ENCODE data around the gene SUPT3H.

SUPT3H gene

DNA sequence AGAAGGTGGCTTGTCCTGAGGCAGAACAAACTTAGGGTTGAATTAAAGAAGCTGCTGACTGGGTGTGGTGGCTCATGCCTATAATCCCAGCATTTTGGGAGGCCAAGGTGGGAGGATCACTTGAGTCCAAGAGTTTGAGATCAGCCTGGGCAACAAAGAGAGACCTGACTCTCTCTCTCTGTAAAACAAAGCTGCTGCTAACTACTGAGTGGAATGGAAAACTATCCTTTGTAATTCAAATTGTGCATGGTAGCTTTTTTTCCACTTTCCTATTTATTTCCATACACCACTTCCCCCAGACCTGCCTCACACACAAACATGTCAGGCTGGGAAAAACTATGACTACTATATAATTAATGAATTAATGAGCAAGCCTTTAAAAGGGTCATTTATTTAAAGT, 553.2 kb downstream of the SUPT3H start:
- DNase-seq = no peak

DNA sequence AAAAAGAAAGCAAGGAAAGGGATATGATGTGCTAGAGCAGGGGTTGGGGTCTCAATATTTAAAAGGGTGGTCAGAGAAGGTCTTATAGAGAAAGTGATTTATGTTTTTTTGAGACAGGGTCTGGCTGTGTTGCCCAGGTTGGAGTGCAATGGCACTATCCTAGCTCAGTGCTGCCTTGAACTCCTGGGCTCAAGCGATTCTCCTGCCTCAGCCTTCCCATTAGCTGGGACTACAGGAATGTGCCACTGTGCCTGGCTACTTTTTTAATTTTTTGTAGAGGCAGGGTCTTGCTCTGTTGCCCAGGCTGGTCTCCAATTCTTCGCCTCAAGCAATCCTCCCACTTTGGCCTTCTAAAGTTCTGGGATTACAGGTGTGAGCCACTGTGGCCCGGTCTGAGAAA, 557.0 kb downstream of the SUPT3H start:
- no peak for DNase-seq

DNA sequence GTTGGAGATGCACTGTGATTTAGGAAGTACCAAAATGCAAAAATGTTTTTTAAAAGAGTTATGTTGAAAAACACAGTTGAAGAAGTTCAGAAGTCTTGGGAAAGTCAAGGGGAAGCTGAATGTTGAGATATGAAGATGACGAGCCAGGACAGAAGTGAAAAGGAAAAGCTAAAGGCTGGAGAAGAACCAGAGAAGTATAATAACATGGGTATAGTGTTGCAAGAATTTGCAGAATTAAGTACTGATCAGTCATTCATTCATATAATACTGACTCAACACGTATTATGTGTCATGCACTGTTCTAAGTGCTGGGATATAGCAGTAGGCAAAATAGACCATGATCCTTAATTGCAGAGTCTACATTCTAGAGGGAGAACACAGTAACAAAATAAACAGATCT, 557.4 kb downstream of the SUPT3H start:
- no peak for DNase-seq

DNA sequence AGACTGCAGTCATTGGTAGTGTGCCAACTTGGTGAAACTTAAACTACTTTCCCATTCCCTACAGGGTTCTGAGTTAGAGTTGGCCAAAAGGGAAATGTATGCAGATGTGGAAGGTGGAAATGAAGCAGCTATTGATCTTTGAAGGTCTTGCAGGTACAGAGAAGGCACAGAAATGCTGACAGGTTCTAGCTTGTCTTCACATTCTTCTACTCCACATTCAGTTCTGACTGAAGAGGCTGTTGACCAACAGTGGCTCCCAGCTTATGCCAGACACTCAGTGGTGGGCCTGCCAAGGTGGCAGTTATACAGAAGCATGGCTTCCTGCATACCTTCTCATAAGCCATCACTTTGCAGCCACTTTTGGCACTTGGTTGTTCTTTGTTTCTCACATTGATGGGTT, 566.3 kb downstream of the SUPT3H start:
- no peak for DNase-seq

DNA sequence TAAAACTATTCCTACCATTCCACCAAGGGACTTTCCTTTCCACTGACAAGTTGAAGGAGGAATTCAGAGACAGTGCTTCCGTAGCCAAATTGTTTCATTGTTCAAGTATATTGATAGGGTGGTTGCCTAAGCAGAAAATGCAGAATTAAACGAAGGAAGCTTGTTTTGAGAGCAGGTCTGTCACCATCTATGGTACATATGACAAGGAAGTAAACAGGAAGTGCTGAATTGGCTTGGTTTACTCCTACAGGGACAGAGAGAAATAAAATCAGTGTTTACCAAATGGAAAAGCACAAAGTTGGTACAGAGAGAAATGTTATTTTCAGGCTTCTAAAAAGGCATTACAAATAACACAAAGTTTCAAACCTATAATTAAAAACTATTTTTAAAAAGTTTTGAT, 568.5 kb downstream of the SUPT3H start:
- no peak for DNase-seq

DNA sequence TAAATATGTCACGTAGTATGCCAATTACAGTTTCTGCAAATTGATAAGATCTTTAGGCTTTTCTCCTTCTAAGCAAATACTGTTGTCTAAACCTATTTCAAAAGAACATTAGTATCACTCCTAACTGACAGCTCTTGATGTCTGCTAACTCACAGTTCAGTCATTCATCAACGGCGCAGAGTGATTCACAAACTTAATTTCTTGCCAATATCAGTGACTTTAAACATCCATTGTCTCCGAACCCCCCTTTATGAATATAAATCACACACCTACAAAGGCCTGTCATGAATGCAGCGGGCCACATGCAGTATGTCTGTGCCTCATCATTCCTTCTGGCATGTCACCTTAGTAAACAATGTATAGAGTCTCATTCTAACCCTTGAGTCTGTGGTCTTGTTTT, 569.6 kb downstream of the SUPT3H start:
- DNase-seq = no peak

DNA sequence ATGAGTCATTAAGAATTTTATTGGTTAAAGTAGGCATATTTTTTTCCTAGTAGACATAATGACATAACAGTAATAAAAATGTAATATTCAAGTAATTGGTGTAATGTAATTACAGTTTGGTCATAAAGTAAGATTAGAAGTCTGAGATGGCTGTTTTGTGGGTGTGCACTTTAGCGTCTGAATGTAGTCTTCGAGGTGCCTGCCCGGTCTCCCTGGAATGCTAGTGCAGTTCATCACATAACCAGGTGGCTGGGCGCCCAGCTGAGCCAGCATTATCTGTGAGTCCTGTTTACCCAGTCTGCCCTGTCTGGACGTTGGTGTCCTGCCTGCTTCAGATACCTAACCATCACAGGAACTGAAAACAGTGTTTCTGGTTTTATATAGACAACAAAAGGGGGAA, 571.1 kb downstream of the SUPT3H start:
- no peak for DNase-seq

GRCh38 chr6:44805238-44805846, 572.4 kb downstream of the SUPT3H start:
- DNase-seq = no peak

DNA sequence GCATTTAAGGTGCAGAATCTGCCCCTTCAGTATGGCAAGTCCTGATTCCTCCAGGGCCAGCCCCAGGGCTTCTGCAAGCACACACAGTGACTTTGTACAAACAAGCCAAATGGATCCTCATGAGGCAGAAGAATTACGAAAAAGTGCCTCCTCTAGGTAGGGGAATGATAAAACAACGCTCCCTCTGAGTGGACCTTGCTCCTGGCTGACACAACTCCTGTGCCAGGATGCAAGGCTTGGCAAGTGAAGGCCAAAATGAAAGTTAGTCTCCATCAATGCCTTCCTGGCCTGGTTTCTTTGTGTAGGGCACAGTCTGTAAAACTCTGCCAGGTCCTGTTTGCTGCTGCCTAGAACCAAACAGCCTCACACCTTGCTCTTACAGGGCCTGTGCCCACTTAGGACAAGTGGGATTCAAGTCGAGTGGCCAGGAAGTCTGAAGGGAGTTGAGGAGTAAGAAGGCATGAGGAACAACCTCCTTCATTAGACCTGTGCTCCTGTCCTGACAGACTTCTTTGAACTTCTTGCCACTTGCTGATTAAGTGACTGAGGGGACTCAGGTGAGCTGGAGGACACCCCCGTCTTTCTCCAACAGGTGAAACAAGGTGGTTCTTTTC, 573.1 kb downstream of the SUPT3H start:
- DNase-seq = no peak

DNA sequence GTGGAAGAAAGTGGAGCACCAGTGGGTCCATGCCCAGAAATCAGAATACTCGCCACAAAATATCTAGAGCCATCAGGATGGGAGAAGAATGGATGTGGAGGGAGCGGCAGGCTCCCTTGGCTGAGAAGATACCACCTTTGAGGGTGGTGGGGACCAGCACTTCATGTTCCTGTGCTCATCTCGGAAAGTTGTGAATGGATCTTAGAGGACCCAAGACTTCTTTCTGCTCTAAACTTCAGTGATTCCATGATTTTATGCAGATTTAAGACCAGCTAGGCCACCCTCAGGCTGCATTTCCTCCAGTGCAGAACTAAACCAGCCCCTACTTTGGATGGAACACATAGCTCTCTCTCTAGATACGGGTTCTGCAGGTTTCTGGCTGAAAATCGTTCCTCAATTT, 573.7 kb downstream of the SUPT3H start:
- no peak for DNase-seq

- no peak for DNase-seq
Observed at GRCh38 chr6:44800784-44801592, 576.7 kb downstream of the SUPT3H start.

- no peak for DNase-seq
Observed at GRCh38 chr6:44800171-44800783, 577.5 kb downstream of the SUPT3H start.

DNA sequence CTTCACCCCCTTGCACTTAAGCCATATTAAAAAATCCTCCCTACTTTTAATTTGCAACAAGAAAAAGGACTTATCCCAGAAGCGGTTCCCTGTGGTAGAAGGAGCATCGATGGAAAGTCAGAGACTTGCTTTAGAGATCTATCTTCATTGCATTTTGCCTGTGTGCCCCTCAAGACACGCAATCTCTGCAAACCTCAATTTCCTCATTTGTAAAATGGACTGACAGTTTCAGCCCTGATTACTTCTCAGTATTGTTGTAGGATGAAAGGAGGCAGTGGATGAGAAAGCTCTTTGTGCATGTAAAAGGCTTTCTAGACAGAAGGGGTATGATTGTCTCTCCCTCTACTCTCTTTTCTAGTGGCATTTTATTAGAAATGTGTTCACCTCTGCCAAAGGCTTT, 580.0 kb downstream of the SUPT3H start:
- DNase-seq = no peak

DNA sequence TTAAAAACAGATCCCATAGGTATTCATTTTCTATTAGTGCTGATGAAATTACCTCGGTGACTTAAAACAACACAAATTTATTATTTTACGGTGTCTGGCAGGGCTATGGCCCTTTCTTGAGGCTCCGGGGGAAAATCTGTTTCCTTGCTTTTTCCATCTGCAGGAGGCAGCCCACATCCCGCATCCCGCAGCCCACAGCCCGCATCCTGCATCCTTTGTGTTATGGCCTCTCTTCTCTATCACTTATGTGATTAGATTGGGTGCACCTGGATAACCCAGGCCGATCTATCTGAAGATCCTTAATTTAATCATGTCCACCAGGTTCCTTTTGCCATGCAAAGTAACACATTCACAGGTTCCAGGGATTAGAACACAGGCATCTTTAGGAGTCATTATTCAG, 582.4 kb downstream of the SUPT3H start:
- no peak for DNase-seq

DNA sequence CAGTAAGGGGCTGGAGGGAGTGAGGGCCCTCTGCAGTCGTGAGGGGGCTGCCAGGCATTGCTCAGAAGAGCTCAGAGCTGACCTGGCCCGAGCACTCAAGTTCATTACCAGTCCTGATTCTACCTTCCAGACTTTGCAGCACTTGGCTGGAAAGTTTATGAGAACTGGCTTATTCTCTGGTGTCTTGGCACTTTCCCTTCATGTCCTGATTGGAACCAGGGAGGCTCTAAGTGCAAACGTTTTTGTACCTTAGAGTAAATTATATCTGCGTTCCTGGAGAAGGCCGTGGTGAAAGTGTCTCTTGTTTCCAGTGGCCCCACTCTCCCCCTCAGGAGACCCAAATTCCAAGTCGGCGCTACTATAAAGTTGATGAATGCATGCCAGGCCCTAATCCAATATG, 587.9 kb downstream of the SUPT3H start:
- DNase-seq = no peak

DNA sequence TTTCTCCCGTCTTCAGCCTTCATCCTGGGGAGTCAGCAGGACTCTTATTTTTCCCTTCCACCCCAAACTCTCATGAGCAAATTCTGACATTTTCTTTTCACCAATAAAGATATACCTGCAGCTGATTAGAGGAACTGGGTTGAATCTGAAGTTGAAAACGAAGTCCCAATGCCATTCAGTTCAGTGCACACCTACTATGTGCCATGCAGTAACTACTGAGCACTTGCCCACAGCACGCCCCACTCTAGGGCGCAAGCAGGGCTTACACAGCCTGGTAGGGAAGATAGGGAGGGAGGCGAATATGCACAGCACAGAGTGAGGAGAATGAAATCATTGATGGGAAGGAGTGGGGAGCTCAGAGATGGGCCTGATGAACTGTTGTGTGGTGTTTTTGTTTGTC, 588.7 kb downstream of the SUPT3H start:
- no peak for DNase-seq

DNA sequence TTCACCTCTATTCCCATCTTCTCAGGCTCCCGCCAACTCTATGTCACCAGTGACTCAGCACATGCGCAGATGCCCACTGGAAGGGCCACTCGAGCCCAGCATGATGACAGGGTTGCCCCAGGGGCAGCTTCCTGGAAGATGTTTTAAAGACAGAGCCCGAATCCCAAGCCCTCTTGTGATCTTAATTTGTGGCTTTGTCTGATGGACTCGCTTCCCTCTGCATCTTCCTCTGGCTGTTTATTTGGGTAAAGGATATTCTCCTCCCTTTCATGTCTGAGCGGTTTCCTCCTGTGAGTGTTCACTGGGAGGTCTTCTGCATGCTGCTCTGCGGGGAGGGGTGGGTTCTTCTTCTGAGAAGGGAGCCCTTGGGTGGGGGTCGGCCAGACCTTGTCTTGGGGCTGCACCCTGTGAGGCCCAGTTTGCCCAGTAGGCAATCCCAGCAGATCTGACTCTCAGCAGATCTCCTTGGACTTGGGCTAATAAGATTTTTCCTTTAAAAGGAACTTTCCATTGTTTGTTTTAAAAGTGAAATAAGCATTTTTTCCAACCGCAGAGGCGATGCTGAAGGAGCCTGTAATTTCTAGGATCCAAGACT, 589.2 kb downstream of the SUPT3H start:
- DNase-seq = no peak

GRCh38 chr6:44787254-44787834, 590.4 kb downstream of the SUPT3H start:
- DNase-seq = peak; percentile 8

GRCh38 chr6:44785130-44785529, 592.6 kb downstream of the SUPT3H start:
- DNase-seq = no peak

GRCh38 chr6:44784195-44784594, 593.5 kb downstream of the SUPT3H start:
- DNase-seq = no peak

- DNase-seq = no peak
Observed at GRCh38 chr6:44782892-44783291, 594.8 kb downstream of the SUPT3H start.

DNA sequence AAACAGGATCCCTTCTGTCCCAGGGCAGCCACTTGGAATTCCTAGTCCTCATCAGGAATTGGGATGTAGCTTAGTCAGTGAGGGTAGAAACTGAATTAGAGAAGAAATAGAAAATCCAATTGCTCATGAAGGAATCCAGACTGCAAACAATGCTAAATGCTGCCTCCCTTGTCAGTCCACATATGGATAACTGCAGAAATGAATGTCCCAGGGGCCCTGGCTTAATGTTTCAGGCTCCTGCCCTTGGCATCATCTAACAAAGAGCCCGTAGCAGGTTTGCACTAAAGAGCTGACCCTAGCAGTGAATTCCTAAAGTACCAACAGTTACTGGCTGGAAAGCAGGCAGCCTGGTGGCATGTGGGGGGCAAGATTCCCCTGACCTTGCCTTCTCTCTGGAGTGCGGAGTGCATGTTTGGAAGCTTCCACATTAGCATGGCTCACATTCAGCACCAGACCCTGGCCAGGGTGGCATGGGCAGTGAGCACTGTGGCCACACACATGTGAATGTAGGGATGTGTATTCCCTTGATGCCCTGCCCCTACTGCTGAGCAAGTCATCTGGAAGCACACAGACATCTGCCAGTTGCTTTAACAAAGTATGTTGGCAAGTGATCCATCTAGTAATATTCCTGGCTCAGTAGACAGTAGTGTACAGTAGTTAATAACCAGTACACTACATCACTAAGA, 595.7 kb downstream of the SUPT3H start:
- no peak for DNase-seq

- DNase-seq = no peak
Observed at GRCh38 chr6:44780161-44780560, 597.6 kb downstream of the SUPT3H start.

All from activated CD4-positive, alpha-beta T cell treated with anti-CD3 and anti-CD28 coated beads, Interleukin-2, amount 50 U/mL, for 16 hours (primary cell).